ENCODE results near the gene MRPS16.

The MRPS16 gene

DNA sequence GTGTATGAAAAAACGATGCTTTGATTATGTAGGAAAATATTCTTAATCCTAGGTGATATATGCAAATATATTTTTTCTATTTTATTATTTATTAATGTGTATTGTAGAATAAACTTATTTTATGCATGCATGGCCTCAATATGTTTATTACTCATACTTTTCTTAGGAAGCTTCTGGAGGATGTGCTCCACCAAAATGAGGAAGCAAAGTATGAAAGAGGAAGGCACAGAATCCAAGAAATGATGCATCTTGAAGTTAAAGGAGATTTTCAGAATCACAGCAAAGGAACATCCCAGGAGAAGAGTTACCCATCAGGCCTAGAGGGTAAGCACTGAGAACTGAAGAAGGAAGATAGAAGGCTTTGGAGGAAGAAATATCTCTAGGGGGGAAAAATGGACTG is 35.0 kb upstream of the MRPS16 start:
- H3K4me2 ChIP-seq (ENCODE audit: low read length) = no peak overlapping the region
- no peaks in the 10 kb centered on the region for H3K27me3 ChIP-seq (ENCODE audit: control insufficient read depth, insufficient read depth, low read length)
- no peak overlapping the region for H2AFZ ChIP-seq
- no peaks in the 10 kb centered on the region for H3K79me2 ChIP-seq
- no peak overlapping the region for H3K4me3 ChIP-seq (ENCODE audit: low read depth, low read length)
- H3K36me3 ChIP-seq (ENCODE audit: control insufficient read depth, insufficient read depth, low read length) = no peaks in the 10 kb centered on the region
- no peak overlapping the region for H3K27ac ChIP-seq
- no peak overlapping the region for H3K9ac ChIP-seq
- H3K9me3 ChIP-seq (ENCODE audit: control insufficient read depth, low read length) = peaks cover 3% of the 10 kb centered on the region
- TF ChIP-seq, protein P1, sequence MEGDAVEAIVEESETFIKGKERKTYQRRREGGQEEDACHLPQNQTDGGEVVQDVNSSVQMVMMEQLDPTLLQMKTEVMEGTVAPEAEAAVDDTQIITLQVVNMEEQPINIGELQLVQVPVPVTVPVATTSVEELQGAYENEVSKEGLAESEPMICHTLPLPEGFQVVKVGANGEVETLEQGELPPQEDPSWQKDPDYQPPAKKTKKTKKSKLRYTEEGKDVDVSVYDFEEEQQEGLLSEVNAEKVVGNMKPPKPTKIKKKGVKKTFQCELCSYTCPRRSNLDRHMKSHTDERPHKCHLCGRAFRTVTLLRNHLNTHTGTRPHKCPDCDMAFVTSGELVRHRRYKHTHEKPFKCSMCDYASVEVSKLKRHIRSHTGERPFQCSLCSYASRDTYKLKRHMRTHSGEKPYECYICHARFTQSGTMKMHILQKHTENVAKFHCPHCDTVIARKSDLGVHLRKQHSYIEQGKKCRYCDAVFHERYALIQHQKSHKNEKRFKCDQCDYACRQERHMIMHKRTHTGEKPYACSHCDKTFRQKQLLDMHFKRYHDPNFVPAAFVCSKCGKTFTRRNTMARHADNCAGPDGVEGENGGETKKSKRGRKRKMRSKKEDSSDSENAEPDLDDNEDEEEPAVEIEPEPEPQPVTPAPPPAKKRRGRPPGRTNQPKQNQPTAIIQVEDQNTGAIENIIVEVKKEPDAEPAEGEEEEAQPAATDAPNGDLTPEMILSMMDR (IDR thresholded peaks at IDR 0.05) = no peak
- H3K4me1 ChIP-seq = no peaks in the 10 kb centered on the region

DNA sequence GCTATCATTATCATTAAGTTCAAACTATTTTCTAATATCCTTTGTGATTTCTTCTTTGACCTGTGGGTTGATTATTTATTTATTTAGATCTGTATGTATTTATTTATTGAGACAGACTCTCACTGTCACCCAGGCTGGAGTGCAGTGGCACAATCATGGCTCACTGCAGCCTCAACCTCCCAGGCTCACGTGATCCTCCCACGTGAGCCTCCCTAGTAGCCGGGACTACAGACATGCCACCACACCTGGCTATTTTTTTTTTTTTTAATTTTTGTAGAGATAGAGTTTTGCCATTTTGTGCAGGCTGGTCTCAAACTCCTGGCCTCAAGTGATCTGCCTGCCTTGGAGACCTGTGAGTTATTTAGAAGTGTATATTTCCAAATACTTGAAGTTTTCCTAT is 28.7 kb upstream of the MRPS16 start:
- Histone ChIP-seq H3K4me3 (ENCODE audit: low read depth, low read length) (no peak overlapping the region), H3K79me2 (no peaks in the 10 kb centered on the region), H3K4me2 (ENCODE audit: low read length) (no peak overlapping the region), H3K27me3 (ENCODE audit: control insufficient read depth, insufficient read depth, low read length) (no peaks in the 10 kb centered on the region), H3K27ac (no peak overlapping the region), H3K9ac (no peak overlapping the region), H3K36me3 (ENCODE audit: control insufficient read depth, insufficient read depth, low read length) (no peaks in the 10 kb centered on the region), H3K9me3 (ENCODE audit: control insufficient read depth, low read length) (no peaks in the 10 kb centered on the region), H3K4me1 (no peaks in the 10 kb centered on the region), H2AFZ (no peak overlapping the region)
- TF ChIP-seq, protein P1 (IDR thresholded peaks at IDR 0.05) = no peak

DNA sequence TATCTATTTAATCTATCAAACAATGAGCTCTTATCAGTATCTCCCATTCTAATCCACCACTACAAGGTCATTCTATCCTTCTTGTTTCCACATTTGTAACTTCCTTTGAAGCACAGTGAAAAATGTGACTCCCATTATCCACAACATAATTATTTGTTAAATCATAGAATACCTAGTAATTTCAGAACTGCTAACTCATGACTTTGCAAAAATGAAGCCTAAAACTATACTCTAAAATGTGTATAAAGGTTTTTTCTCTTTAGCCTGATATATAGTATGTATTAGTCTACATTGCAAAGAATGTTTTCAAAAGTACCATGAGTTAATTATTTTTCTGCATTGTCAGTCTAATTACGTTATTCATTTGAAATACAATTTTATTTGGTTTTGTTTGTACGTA is 12.0 kb upstream of the MRPS16 start:
- Histone ChIP-seq H3K36me3 (ENCODE audit: control insufficient read depth, insufficient read depth, low read length) (no peaks in the 10 kb centered on the region), H3K79me2 (no peaks in the 10 kb centered on the region), H3K4me2 (ENCODE audit: low read length) (no peak overlapping the region), H3K9ac (no peak overlapping the region), H3K9me3 (ENCODE audit: control insufficient read depth, low read length) (no peaks in the 10 kb centered on the region), H3K27me3 (ENCODE audit: control insufficient read depth, insufficient read depth, low read length) (no peaks in the 10 kb centered on the region), H3K4me3 (ENCODE audit: low read depth, low read length) (no peak overlapping the region), H2AFZ (no peak overlapping the region), H3K4me1 (no peaks in the 10 kb centered on the region), H3K27ac (no peak overlapping the region)
- TF ChIP-seq, protein P1 (IDR thresholded peaks at IDR 0.05) = no peak

DNA sequence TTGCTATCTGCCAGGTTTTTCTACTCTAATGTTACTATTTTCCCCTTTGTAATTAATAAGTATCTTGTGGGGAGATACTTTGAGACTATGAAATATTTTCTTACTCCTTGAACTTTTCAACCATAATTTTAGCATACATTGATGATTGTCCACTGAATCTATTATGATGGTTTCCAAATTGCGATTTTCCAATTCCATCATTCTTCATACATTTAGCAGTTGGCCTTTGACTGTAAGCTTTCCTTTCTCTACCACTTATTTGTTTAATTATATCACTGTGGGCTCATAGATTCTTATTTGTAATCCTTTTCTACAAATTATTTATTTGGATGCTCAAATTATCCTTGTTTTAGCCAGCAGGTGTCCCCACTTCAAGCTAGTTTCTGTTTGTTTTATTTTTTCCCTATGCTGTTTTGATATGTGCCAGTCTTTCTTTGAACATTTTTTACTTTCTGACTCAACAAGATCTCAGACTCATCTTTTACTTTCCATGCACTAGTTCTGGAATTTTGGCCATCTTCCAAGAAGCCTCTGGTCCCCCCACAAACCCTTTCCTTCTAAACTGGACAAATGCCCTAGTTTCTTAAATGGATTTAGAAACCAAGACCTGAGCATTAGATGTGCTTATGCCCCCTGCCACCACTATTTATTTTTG is 11.4 kb upstream of the MRPS16 start:
- no peak overlapping the region for H3K27ac ChIP-seq
- no peaks in the 10 kb centered on the region for H3K79me2 ChIP-seq
- H2AFZ ChIP-seq = no peak overlapping the region
- H3K9me3 ChIP-seq (ENCODE audit: control insufficient read depth, low read length) = no peaks in the 10 kb centered on the region
- no peaks in the 10 kb centered on the region for H3K27me3 ChIP-seq (ENCODE audit: control insufficient read depth, insufficient read depth, low read length)
- H3K36me3 ChIP-seq (ENCODE audit: control insufficient read depth, insufficient read depth, low read length) = no peaks in the 10 kb centered on the region
- H3K4me3 ChIP-seq (ENCODE audit: low read depth, low read length) = no peak overlapping the region
- H3K9ac ChIP-seq = no peak overlapping the region
- no peak overlapping the region for H3K4me2 ChIP-seq (ENCODE audit: low read length)
- no peaks in the 10 kb centered on the region for H3K4me1 ChIP-seq
- TF ChIP-seq, protein P1 (IDR thresholded peaks at IDR 0.05) = peak; percentile 32

DNA sequence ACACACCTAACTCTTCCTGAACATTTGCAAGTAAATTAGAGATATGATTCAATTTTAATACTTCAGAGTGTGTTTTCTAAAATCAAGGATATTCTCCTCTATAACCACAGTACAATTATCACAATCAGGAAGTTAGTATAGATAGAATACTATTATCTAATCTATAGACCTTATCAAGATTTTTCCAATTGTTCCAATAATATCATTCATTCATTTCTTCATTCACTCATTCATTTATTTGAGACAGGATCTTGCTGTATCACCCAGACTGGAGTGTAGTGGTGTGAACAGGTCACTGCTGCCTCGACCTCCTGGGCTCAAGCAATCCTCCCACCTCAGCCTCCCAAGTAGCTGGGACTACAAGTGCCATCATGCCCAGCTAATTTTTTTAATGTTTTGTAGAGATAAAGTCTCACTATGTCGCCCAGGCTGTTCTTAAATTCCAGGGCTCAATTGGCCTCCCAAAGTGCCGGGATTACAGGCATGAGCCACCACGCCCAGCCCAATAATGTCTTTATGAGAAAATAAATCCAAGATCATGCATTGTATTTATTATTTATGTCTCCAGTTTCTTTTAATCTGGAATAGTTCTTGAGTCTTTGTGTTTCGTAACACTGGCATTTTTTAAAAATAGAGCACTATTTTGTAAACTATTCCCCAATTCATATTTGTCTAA is 10.6 kb upstream of the MRPS16 start:
- H3K4me2 ChIP-seq (ENCODE audit: low read length) = no peak overlapping the region
- H3K4me3 ChIP-seq (ENCODE audit: low read depth, low read length) = no peak overlapping the region
- no peaks in the 10 kb centered on the region for H3K4me1 ChIP-seq
- H2AFZ ChIP-seq = no peak overlapping the region
- no peak overlapping the region for H3K9ac ChIP-seq
- no peaks in the 10 kb centered on the region for H3K36me3 ChIP-seq (ENCODE audit: control insufficient read depth, insufficient read depth, low read length)
- H3K27ac ChIP-seq = no peak overlapping the region
- H3K79me2 ChIP-seq = no peaks in the 10 kb centered on the region
- no peaks in the 10 kb centered on the region for H3K9me3 ChIP-seq (ENCODE audit: control insufficient read depth, low read length)
- no peaks in the 10 kb centered on the region for H3K27me3 ChIP-seq (ENCODE audit: control insufficient read depth, insufficient read depth, low read length)
- TF ChIP-seq, protein P1 (IDR thresholded peaks at IDR 0.05) = no peak
